Ishikawa (cell line): Measurements from ENCODE around the gene ITIH5.

Experiments used
- CREB1 ChIP-seq: IDR thresholded peaks from 2 replicates; pipeline ENCODE4 v1.6.1; 2012; ENCODE audit warnings: low read depth
- YY1 ChIP-seq: IDR thresholded peaks from 2 replicates; pipeline ENCODE4 v1.6.1; 2012; ENCODE audit warnings: low read depth
- TF ChIP-seq, protein P1 (sequence below): IDR thresholded peaks from 2 replicates; pipeline ENCODE4 v1.6.1; 2012; ENCODE audit warnings: low read depth, mild to moderate bottlenecking

DNA sequence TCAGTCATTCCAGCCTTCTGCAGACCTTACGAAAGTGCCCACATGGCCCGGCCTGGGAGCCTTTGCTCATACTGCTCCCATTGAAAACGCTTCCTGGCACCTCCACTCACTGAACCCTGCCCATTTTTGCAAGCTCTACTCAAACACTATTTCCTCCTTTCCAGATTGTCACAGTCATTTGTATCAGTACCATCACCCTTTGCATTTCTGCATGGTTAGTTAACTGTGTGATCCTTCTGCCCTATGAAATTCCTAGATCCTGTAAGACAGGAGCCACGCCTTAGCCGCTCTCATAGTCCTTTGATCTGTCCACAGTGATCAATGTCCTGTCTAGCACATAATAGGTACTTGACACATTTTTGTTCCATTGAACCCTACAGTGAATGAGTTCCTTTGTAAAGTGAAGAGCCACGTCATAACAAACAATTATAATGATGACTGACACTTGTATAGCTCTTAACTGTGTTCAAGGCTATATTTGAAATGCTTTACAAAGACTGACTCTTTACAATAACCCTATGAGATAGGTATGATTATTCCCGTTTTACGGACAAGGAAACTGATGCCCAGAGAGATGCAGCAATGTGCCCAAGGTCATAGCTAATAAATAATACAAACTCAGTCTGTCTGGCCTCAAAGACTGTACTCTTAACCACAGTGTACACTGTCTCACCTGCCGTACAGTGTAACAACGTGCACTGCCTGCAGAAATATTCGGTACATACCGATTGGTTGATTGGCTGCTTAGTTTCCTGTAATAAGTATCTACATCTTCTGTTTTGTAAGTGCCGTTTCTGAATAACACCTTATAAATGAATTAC, 19.8 kb upstream of the ITIH5 start:
- TF ChIP-seq YY1 (no peak), CREB1 (no peak)
- TF ChIP-seq, protein P1, sequence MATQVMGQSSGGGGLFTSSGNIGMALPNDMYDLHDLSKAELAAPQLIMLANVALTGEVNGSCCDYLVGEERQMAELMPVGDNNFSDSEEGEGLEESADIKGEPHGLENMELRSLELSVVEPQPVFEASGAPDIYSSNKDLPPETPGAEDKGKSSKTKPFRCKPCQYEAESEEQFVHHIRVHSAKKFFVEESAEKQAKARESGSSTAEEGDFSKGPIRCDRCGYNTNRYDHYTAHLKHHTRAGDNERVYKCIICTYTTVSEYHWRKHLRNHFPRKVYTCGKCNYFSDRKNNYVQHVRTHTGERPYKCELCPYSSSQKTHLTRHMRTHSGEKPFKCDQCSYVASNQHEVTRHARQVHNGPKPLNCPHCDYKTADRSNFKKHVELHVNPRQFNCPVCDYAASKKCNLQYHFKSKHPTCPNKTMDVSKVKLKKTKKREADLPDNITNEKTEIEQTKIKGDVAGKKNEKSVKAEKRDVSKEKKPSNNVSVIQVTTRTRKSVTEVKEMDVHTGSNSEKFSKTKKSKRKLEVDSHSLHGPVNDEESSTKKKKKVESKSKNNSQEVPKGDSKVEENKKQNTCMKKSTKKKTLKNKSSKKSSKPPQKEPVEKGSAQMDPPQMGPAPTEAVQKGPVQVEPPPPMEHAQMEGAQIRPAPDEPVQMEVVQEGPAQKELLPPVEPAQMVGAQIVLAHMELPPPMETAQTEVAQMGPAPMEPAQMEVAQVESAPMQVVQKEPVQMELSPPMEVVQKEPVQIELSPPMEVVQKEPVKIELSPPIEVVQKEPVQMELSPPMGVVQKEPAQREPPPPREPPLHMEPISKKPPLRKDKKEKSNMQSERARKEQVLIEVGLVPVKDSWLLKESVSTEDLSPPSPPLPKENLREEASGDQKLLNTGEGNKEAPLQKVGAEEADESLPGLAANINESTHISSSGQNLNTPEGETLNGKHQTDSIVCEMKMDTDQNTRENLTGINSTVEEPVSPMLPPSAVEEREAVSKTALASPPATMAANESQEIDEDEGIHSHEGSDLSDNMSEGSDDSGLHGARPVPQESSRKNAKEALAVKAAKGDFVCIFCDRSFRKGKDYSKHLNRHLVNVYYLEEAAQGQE = no peak
